Inflammatory macrophage treated with lipopolysaccharide for 4 hours (primary cell): ENCODE data around the gene PODXL2.

ENCODE experiments used
- DNase-seq: peaks from one replicate; pipeline ENCODE4 v3.0.0-alpha.2; 2020

The PODXL2 gene, protein sequence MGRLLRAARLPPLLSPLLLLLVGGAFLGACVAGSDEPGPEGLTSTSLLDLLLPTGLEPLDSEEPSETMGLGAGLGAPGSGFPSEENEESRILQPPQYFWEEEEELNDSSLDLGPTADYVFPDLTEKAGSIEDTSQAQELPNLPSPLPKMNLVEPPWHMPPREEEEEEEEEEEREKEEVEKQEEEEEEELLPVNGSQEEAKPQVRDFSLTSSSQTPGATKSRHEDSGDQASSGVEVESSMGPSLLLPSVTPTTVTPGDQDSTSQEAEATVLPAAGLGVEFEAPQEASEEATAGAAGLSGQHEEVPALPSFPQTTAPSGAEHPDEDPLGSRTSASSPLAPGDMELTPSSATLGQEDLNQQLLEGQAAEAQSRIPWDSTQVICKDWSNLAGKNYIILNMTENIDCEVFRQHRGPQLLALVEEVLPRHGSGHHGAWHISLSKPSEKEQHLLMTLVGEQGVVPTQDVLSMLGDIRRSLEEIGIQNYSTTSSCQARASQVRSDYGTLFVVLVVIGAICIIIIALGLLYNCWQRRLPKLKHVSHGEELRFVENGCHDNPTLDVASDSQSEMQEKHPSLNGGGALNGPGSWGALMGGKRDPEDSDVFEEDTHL

DNA sequence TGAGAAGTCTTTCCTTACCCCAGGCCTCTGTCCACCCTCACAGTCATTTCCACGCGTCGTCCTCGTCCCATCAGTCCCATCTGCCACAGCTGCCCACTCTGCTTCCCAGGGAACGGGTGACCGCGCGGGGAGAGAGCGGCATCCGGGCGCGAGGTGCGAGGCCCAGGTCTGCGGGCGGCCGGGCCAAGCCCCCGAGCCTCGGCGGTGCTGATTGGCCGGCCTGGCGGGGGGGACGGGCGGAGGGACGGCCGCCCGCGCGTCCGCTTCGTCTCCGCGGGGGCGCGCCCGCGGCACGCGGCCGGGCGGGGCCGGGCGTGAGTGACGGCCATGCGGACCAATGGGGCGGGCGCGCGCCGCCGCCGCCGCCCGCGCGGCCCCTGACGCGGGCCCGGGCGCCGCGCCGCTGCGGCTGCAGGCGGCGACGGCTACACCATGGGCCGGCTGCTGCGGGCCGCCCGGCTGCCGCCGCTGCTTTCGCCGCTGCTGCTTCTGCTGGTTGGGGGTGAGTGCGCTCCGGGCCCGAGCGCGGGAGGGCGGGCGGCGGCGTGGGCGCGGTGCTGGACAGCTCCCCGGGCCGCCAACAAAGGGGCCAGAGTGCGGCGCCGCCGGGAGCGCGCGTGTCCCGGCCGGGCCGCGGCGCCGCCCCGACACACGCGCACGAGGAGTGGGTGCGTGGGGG, at the start of gene PODXL2:
PODXL2 (plus strand) TSS at position 398 of the 679 bp plus-strand sequence; CDS start at position 433, 35 bp downstream.
- DNase-seq, result peak; percentile 32

DNA sequence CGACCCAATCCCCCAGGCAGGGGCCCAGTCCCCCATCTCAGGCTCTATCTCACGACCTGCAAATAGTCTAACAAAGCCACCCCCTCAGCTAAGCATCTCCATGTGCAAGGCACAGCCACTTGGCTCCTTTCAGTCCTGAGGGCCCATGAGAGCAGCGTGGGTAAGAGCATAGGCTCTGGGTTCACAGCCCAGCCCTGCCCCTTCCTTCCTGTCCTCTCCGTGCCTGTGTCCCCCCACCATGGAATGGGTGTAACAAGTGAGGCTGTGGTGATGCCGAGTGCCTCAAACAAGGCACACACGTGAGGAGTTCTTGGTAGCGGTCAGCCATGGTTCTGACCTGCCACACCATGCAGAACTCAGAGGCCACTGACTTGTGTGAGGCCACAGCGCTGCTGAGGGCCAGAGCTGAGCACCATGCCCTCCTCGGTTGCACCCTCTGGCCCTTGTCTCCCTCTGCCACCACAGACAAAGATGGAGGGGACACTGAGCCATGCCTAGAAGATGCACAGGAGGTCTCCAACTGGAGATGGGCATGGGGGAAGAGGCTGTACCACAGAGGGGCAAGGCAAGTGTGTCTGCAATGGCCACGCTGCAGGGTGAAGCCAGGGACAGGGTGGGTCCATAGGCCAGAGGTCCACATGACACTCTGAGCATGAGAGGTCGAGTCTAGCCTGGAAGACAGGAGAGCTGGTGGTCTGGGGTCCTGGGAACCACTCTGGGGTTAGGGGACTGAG, 48.5 kb upstream of the PODXL2 start:
- DNase-seq, result no peak

DNA sequence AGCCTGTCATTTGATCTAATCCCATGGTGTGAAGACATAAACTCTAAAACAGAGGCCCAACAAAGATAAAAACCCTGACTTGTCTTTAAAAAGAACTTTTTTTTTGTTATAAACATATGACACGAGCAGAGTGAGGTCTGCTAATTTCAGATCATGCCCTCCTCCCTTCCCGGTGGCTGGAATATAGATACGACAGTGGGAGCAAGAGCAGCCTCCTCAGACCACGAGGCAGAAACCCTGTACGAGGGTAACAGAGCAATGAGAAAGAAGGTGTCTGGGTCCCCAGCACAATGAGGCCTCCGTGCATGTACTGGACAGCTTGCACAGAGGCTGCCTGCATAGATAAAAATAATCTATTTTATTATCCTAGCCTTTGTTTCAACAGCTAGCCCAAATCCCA, 44.3 kb upstream of the PODXL2 start:
- DNase-seq, result no peak

DNA sequence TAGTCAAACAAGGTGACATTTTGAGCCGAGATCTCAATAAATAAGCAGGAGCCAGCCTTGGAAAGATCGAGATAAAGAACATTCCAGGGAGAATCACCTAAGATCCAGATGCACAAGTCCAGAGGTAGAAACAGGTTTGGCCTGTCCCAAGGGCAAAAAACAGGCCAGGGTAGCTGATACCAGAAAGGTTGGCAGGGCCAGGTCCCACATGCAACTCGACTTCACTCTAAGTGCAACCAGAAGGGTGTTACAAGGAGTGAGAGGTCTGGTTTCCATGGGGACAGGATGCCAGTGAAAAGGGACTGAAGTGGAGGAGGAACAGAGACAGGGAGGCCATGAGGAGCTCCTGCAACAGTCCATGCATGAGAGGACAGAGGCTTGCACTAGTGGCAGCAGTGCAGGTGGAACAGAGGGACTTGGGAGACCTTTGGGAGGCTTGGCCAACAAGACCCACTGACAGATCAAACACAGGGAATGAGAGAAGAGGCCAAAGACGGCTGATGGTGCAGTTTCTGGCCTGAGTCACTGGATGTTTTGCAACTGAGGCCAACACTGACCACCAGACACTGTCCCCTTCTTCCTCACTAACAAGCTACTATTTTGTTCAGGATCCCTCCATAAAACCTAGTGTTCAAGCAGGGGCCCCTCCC, 43.7 kb upstream of the PODXL2 start:
- peak; percentile 26 for DNase-seq

DNA sequence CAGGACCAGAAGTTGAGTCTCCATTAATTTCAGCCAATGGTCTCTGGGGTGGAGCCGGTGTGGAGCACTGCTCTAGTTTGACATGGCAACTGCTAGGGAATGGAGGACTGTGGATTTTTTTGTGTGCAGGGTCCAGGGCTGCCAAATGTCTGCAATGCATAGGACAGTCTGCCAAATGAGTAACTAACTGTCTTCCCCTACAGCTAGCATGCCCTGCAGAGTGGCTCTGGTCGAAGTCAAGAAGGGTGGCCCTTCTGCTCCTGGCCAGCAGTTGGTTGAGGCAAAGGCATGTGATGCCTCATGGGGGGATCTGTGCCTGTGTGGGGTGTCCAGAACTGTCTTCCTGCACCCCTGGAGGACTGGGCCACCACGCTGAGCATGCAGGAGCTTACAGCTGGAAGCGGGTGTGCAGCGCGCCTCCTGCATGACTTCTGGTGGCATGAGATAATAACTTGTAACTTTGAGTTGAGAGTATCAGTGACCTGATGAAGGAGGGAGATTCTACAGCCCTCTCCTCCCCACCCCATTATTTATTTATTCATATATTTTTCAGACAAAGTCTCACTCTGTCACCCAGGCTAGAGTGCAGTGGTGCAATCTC, 43.1 kb upstream of the PODXL2 start:
- no peak for DNase-seq

DNA sequence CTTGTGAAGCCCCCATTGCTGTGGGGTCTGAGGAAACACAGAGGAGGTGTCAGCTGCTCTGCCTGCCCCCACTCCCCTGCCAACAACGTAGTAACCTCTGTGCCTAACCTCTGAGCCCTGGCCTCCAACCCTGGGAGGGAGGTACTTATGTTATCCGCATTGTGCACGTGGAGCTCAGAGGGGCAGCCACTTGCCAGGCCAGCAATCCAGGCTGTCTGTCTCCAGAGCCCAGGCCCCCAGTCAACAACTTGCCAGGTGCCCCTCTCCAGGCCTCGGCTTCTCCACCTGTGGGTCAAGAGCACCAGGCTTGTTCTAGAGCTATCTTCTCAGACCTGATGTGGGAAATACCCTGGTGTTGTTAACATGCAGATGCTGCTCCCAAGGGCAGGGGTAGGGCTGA, 41.1 kb upstream of the PODXL2 start:
- no peak for DNase-seq

DNA sequence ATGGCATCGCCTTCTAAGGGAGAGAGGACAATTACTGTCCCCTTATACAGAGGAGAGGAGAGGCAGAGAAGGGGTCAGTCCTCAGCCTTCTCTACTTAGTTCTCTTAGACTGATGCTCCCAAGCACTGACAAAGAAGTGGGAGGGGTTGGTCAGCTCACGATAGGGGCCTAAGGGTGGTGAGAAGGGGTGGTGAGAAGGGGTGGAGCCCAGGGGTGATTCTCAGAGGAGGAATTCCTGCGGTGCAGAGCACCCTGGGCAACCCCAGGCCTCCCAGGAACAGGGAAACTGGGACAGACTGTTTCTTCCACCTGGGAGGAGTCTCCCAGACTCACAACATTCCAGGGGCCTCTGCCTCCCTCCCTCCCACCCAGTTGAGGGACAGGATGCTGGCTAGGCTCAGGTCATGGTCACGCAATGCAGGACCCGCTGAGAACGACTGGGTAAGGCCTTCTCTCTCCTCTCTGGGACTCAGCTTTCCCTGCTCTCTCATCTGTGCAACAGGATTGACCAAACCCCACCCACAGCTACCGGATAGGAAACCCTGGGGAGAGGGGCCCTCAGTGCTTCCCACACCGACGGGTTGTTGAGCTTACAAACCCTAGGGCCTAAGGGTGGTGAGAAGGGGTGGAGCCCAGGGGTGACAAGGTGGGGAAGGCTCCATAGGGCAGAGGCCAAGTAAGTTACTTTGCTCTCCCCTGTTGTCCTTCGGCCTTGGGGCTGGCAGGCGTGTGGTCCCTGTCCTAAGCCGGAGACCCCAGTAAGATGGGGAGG, 40.0 kb upstream of the PODXL2 start:
- peak; percentile 26 for DNase-seq

DNA sequence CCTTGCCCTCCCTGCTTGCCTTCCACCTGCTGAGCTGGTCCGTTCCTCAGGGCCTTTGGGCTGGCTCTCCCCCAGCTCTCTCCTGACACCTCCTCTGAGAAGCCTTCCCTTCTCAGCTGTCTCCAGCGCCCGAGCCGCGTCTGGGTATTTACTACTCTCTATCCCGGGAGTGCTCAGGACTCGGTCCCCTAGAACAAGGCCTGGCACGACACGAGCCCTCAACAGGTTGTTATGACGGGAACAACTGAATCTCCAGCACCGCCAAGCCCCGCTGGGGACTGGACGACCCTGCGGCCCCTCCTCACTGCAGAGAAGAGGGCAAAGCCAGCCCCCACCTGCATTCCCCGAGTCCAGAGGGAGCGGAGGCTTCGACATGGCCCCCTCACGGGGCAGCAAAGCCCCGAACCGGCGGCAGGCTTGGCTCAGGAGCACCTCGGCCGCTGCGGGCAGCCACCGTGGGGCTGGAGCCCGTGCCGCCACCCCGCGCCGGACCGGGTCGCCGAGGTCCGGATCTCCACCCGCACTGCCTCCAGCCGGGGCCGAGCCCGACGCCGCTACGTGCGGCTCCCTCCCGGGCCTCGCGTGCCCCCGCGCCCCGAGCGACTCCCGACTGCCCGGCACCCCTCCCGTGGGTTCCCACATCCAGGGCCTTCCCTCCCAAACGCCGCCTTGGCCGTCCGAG, 39.2 kb upstream of the PODXL2 start:
- no peak for DNase-seq

DNA sequence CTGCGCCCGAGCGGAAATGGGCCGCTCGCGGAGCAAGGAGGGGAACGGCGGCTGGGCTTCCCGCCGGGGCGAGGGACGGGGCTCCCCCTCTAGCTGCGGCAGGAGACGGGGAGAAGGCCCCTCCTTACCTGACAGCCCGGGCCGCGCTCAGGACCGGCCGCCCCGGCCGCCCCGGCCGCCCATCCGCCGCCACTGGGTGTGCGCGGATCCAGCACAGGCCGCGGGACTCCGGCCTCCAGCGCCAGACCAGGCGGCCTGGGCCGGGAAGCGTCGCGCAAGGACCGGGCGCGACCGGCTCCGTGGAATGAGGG, 38.7 kb upstream of the PODXL2 start:
- no peak for DNase-seq

DNA sequence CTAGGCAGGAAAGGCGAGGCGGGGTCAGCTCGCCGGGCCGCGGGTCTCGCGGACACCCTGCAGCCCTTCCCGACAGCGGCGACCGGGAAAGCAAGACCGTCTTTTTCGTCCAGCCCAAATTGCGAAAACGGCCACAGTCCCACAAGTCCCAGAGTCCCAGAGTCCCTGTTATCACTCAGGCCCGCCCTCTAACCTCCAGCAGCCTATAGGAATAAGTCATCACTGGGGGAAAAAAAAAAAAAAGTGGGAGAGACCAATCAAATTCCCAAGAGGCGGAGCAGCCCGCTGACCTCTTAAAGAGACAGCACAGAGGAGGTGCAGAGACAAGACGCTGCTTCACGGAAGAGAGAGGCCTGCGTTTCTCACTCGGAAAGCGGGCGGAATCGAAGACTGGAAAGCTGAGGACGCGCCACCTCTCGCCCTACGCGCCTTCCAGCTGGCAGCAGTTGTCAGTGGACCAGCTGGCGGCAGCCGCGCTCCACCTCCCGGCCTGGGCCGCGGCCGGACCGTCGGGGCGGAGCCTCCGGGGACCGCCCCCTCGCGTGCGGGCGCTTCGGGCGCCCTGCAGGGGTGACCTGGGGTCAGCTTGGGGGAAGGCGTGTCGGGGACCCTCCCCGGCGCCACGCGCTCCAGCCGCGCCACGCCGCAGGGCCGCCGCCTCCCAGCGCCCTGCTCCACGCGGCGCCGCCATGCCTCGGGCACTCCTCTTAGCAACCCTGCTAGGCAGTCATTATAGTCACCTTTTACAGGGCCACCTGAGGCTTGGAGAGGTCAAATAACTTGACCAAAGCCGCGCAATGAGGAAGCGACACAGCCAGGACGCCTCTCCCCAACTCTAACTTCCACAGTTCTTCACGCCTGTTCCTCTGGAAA, 38.2 kb upstream of the PODXL2 start, which contains the start of gene TPRA1:
TPRA1 (minus strand) TSS at position 141 of the 873 bp plus-strand sequence. CDS start 10,587 bp downstream, outside the sequence.
- DNase-seq, result peak; percentile 98

DNA sequence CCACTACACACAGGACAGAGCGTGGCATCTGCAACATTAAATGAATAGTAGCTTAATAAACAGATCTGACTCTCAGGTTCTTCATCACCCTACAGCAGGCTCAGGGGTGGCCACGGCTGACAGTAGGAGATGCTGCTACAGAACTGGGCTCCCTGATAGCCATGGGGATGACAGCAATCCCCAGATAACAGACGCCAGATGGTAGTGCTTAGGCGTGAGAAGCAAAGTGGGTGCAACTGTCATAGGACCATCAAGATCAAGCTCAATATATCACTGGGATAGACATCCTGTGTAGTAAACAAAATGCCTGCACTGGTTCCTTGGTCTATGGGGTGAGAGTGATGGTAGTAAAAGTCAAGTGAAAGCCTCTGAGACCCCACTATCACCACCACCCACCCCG, 35.8 kb upstream of the PODXL2 start:
- no peak for DNase-seq

DNA sequence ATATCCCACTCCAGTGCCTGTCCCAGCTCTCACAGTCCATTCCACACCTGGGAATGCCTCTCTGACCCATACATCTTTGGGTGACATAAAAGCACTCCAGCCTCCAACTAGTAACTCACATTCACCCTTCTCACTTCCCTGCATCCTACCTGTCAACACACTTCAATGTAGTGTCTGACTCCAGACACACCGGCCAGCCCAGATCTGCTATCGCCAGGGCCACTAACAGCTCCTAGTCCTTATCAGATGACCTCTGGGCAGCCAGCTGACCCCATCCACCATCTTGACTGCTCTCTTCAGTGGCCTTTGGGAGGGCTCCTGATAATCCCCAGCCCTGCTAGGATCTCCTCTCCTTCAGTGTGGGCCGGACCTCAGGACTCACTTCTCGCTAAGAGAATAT, 33.7 kb upstream of the PODXL2 start:
- DNase-seq, result no peak

DNA sequence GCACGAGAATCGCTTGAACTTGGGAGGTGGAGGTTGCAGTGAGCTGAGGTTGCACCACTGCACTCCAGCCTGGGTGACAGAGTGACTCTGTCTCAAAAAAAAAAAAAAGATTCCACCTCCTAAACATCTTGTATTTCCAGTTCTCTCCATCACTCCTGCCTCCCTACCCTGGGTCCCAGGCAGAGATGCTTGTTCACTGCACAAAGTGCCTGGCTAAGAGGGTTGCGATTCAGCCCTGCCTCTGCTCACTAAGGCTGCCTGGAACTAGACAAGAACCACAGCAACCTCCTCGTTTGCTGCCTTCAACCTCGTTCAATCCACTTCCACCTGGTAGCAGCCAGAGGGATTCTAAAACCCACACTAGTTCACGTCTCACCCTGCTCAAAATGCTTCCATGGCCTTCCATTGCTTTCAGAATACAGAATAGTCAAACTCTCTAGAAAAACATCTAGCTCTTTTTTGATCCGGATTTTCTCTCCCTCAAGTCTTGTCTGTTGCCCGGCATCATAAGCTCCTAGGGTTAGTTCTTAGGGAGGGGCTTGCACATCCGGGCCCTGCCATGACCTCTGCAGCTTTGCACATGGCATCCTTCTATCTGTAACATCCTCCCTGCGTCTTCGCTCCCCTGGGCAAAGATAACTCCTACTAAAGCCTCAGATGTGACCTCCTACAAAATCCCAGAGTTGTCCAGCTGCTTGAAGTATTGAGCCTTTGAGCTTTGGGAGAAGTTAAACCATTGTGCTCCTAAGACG, 31.8 kb upstream of the PODXL2 start:
- DNase-seq, result no peak

DNA sequence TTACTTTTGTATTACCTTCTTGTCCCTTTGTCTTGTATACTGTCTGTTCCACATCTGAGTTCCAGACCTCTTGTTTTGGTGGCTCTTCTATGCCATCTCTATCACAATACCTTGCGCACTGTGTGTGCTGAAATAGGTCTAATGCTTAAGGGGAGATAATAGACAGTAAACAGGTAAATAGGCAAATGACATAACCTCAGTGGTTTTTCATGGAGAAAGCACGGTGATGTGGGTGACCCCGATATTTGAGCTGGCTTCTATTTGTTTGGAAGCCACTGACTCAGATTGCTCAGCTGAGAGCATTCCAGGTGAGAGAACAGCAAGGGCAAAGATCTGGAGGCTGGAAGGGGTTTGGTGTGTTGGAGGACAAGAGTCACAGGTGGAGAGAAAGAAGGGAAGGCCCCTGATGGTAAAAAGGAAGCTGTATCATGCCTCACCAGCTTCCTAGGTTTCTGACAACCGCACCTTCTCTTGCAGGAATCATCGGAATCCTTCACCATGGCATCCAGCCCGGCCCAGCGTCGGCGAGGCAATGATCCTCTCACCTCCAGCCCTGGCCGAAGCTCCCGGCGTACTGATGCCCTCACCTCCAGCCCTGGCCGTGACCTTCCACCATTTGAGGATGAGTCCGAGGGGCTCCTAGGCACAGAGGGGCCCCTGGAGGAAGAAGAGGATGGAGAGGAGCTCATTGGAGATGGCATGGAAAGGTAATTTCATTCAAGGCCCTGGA, 30.0 kb upstream of the PODXL2 start:
- DNase-seq, result no peak

DNA sequence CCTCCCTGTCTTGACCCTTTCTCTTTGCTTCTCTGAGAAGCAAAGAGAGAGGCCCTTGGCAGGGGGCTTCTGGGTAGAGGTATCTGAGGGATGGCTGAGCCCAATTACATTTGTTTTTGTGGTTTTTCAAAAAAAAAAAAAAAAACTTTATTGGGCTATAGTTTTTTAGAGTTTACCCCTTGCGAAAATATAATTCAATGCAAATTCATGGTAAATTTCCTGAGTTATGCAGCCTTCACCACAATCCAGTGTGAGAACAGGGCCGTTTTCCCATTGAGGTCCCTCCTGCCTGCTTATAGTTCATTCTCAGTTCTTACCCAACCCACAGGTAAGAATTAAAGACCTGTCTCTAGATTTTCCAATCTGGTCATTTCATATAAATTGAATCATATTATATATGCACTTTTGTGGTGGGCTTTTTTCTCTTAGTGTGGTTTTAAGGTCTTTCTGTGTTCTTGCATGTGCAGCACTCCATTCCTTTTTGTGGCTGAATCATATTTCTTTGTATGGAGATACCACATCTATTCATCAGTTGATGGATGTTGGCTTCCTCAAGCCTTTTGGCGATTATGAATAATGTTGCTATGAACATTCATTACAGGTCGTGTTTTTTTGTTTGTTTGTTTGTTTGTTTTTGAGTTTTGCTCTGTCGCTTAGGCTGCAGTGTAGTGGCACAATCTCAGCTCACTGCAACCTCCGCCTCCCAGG, 28.1 kb upstream of the PODXL2 start:
- DNase-seq, result no peak

DNA sequence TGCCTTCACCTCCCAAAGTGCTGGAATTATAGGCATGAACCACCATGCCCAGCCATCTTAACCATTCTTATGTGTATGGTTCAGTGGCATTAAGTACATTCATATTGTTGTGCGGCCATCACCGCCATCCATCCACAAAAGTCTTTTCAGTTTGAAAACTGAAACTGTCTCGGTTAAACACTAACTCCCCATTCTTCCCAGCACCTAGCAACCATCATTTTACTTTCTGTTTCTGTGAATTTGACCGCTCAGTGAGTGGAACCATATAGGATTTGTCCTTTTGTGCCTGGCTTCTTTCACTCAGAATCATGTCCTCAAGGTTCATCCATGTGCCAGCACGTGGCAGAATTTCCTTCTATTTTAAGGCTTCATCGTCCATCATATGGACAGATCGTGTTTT, 24.9 kb upstream of the PODXL2 start:
- DNase-seq, result no peak

DNA sequence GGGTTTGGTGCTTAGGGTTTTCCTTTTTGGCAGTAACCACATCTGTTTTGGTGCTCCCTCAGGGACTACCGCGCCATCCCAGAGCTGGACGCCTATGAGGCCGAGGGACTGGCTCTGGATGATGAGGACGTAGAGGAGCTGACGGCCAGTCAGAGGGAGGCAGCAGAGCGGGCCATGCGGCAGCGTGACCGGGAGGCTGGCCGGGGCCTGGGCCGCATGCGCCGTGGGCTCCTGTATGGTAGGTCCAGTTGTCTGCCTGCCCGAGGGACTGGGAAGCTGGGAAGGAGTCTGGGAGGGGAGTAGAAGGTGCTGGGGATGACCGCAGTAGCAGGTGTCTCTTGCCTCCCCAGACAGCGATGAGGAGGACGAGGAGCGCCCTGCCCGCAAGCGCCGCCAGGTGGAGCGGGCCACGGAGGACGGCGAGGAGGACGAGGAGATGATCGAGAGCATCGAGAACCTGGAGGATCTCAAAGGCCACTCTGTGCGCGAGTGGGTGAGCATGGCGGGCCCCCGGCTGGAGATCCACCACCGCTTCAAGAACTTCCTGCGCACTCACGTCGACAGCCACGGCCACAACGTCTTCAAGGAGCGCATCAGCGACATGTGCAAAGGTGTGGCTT, 24.3 kb upstream of the PODXL2 start:
- no peak for DNase-seq
